Mononuclear cell (primary cell): ENCODE data around the gene ADPGK. TPM values are rescaled to one million over a fixed set of nuclear protein-coding genes. Genes with fewer than 3 reads are reported as not detected.
A peak's percentile ranks its signal among the peaks of the same experiment; 100 is the strongest.
"Not testable (repeated sequence)": the region's sequence is repeated elsewhere in the genome, so short reads cannot be mapped to it uniquely, and the experiment has no call there.

Experiments used
- H3K27me3 ChIP-seq: 2 replicates; pipeline ENCODE4 v1.6.0; 2011; ENCODE audit warnings: low read length, control low read depth; ENCODE audit not compliant: insufficient read depth
- H3K4me1 ChIP-seq: 2 replicates; pipeline ENCODE4 v1.5.1; 2011; ENCODE audit warnings: mild to moderate bottlenecking, low read length, control low read depth; ENCODE audit not compliant: insufficient read depth
- H3K4me3 ChIP-seq: 2 replicates; pipeline ENCODE4 v1.5.1; 2011; ENCODE audit warnings: mild to moderate bottlenecking, low read length, moderate library complexity
- H3K9me3 ChIP-seq: 2 replicates; pipeline ENCODE4 v1.5.1; 2011; ENCODE audit warnings: low read depth, mild to moderate bottlenecking, control low read depth, low read length
- total RNA-seq: library from RNA; depleted of rRNA; stranded (reverse); fragments of >200 nt; gene quantifications from one replicate; pipeline ENCODE4 v1.2.3, GENCODE V29; 2012

Gene ADPGK
- total RNA-seq = 110 TPM

DNA sequence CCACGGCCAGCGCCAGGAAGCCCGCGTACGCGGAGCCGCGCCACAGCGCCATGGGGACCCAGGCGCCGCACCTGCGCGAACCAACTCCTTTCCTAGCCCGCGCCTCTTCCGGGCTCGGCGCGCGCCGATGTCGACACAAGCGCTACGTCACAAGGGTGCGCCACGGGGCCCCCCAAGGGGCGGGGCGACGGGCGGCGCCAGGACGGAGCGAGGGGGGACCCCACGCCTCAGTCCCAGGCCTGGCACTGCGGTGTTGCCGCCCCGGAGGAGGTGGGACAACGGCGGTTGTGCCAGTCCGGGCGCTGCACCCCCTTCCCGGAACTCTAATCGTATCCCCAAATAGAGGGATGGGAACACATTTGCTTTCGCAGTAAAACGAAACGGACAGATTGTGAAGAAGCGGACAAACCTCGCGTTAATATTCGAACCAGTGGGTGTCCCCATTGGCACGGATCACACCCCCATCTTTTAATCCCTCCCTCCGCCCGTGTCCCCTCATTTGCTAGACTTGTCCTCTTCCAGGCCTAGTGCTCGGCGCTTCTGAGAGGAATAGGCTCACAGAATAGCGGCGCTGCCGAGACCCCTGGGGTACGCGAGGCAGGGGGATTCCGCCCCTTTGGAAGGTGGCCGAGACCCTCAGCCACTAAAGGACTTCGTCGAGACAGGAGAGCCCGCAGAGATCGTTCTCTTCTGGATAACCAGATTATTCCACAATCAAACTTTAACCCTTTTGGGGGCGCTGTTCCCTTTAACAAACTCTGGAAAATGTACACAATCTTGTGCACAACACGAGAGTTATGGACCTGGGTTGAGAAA is at the start of gene ADPGK:
ADPGK (minus strand) TSS at position 119 of the 816 bp plus-strand sequence; CDS start at position 52, 67 bp downstream.
- Histone ChIP-seq H3K27me3 (no peaks in the 10 kb centered on the region), H3K9me3 (no peaks in the 10 kb centered on the region), H3K4me3 (peak within 1 kb of the TSS; percentile 99), H3K4me1 (peaks cover 53% of the 10 kb centered on the region)

DNA sequence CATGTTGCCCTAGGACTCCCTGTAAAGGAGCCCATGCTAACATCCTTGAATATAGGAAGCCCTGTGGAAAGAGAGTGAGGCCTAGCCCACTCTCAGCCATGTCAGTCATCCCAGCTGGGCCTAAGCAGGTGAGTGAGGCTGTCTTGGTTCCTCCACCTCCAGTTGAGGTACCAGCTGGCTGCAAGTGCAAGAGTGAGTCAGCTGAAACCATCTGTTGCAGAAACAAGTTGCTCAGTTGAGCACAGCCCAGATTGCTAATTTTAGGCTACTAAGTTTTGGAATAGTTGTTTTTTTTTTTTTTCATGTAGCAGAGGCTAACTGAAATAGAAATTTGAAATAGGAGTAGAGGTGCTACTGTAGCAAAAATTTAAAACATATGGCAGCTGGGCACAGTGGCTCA is 43.7 kb upstream of the ADPGK start:
- no peak overlapping the region for H3K4me3 ChIP-seq
- no peaks in the 10 kb centered on the region for H3K9me3 ChIP-seq
- H3K27me3 ChIP-seq = peaks cover 3% of the 10 kb centered on the region
- no peaks in the 10 kb centered on the region for H3K4me1 ChIP-seq

DNA sequence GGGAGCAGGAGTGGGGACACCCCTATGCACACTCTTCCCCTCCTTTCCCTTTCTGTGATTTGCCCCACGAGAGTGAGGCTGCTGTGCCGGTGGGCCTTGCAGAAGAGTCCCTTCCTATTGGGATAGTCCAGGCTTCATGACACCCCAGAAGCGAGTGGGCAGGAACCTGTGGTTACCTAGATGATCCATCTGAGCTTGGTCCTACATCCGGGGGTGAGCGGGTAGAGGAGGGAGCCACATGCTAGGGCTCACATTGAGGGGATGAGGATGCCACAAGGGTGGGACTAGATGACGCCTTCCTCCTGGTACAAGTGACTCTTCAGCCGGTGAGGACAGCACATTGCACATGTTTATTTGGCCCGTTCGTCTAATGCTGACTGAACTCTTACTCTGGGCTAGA is 43.1 kb upstream of the ADPGK start:
- Histone ChIP-seq H3K4me3 (no peak overlapping the region), H3K27me3 (peaks cover 3% of the 10 kb centered on the region), H3K4me1 (no peaks in the 10 kb centered on the region), H3K9me3 (no peaks in the 10 kb centered on the region)

GRCh38 chr15:72825829-72826228 is 42.3 kb upstream of the ADPGK start:
- Histone ChIP-seq H3K4me1 (no peaks in the 10 kb centered on the region), H3K4me3 (no peak overlapping the region), H3K27me3 (peaks cover 3% of the 10 kb centered on the region), H3K9me3 (no peaks in the 10 kb centered on the region)

- H3K9me3 ChIP-seq = no peaks in the 10 kb centered on the region
- H3K27me3 ChIP-seq = peaks cover 3% of the 10 kb centered on the region
- H3K4me3 ChIP-seq = no peak overlapping the region
- no peaks in the 10 kb centered on the region for H3K4me1 ChIP-seq
Observed at GRCh38 chr15:72824781-72825180, 41.2 kb upstream of the ADPGK start.

DNA sequence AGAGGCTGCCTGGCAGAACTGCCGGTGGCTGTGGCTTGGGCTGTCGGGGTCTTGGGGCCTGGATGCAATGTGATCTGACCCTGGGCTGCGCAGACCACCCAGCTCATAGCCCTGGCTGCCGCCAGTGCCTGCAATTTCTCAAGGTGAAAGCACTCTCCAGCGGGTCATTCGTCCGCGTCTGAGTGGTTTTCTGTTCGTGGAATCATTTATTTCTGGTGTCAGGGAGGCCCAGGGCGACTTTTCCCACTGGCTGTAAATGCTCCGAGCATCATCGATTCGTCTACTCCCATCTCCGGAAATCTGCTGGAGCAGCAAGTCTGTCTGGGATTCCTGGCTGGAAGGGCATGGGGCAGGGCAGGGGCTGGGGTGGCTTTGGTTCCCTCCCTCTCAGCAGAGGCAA is 40.6 kb upstream of the ADPGK start:
- Histone ChIP-seq H3K4me1 (no peaks in the 10 kb centered on the region), H3K27me3 (no peaks in the 10 kb centered on the region), H3K4me3 (no peak overlapping the region), H3K9me3 (no peaks in the 10 kb centered on the region)

DNA sequence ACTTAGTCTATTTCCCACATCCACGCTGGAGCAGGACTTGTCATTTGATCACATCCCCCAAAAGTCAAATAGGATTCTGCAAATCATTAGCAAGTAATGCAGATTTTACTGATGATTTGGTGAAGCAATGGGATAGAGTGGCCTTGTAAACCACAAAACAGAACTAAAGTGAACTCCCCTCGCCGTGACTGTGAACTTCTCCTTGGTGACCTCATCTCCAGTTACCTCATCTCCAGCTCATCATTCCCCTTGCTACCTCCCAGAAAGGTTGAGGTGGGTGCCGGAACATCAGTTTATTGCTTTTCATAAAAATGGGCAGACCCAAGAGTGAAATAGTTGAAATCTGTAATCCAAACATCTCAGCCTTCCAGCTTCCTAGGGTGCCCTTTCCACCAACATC is 36.7 kb upstream of the ADPGK start:
- Histone ChIP-seq H3K4me3 (no peak overlapping the region), H3K9me3 (no peaks in the 10 kb centered on the region), H3K4me1 (no peaks in the 10 kb centered on the region), H3K27me3 (no peaks in the 10 kb centered on the region)

- Histone ChIP-seq H3K27me3 (no peaks in the 10 kb centered on the region), H3K4me3 (no peak overlapping the region), H3K4me1 (no peaks in the 10 kb centered on the region), H3K9me3 (no peaks in the 10 kb centered on the region)
Observed at GRCh38 chr15:72818632-72819031, 35.1 kb upstream of the ADPGK start.

- Histone ChIP-seq H3K27me3 (no peaks in the 10 kb centered on the region), H3K4me1 (no peaks in the 10 kb centered on the region), H3K4me3 (no peak overlapping the region), H3K9me3 (no peaks in the 10 kb centered on the region)
Observed at GRCh38 chr15:72813345-72814004, 29.9 kb upstream of the ADPGK start.

DNA sequence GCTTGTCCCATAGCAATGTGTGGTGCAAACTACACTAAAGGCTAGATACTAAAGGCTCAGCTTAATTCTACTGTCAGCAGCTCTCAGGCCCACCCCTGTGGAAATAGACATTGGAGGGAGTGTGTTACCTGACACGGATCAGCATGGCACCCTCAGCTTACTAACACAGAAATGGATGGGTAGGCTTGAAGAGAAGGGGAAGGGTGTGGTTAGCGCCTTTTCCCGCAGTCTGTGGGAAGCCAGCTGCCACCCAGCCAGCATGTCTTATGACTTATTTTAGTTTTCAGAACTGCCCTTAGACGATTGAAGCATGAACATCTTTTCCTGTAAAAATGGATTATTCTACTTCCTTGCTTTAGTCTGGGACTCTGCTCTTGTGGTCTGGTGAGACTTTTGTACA is 25.8 kb upstream of the ADPGK start:
- Histone ChIP-seq H3K4me3 (no peak overlapping the region), H3K9me3 (no peaks in the 10 kb centered on the region), H3K27me3 (no peaks in the 10 kb centered on the region), H3K4me1 (no peaks in the 10 kb centered on the region)

- not testable (repeated sequence) for H3K4me1 ChIP-seq, H3K9me3 ChIP-seq, H3K27me3 ChIP-seq, H3K4me3 ChIP-seq
Observed at GRCh38 chr15:72807346-72807745, 23.8 kb upstream of the ADPGK start.

DNA sequence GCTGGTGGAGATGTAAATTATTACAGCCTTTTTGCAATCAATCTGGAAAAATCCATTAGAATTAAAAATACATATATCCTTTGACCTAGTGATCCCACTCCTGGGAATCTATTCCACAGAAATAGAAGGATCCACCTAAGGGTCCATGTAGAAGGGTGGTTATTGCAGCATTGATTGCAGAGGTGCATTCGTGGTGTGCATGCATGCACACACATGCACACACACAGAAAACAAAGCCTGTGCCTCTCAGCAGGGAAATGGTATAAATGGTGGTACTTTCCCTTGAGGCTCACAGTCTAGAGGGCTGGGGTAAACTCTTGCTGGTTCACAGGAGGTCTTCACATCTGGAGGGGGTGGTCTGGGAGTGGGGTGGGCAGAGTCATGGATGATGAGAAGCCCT is 19.4 kb upstream of the ADPGK start:
- H3K27me3 ChIP-seq = peaks cover 23% of the 10 kb centered on the region
- H3K9me3 ChIP-seq = no peaks in the 10 kb centered on the region
- H3K4me1 ChIP-seq = no peaks in the 10 kb centered on the region
- no peak overlapping the region for H3K4me3 ChIP-seq

- H3K4me3 ChIP-seq = no peak overlapping the region
- no peaks in the 10 kb centered on the region for H3K9me3 ChIP-seq
- peaks cover 6% of the 10 kb centered on the region for H3K4me1 ChIP-seq
- peaks cover 23% of the 10 kb centered on the region for H3K27me3 ChIP-seq
Observed at GRCh38 chr15:72801590-72802325, 18.2 kb upstream of the ADPGK start.

GRCh38 chr15:72800833-72801481 is 17.4 kb upstream of the ADPGK start:
- H3K9me3 ChIP-seq = no peaks in the 10 kb centered on the region
- H3K4me3 ChIP-seq = no peak overlapping the region
- H3K4me1 ChIP-seq = peaks cover 12% of the 10 kb centered on the region
- peaks cover 28% of the 10 kb centered on the region for H3K27me3 ChIP-seq

GRCh38 chr15:72797834-72798233 is 14.3 kb upstream of the ADPGK start:
- Histone ChIP-seq H3K9me3 (no peaks in the 10 kb centered on the region), H3K4me1 (peaks cover 12% of the 10 kb centered on the region), H3K4me3 (no peak overlapping the region), H3K27me3 (peaks cover 35% of the 10 kb centered on the region)
